HepG2 (cell line): Measurements from ENCODE around the gene WDR59. TPM values are rescaled to one million over a fixed set of nuclear protein-coding genes. Genes with fewer than 3 reads are reported as not detected.

Source experiments
- ATAC-seq: fragments of 200-7000 bp; cut with Tn5 transposase; 3 replicates; pipeline ENCODE4 v1.9.1; 2020; ENCODE audit warnings: mild to moderate bottlenecking, moderate library complexity
- BruUV-seq: library from RNA; stranded (reverse); fragments of 400-500 nt; replicated peaks from 2 replicates; lab custom pipeline; 2021; lab: Mats Ljungman, UMichigan
- CTCF ChIA-PET: fragments of 300-600 bp; formaldehyde crosslinking; extraction: SDS; loops from one replicate; lab custom pipeline; 2021; ENCODE audit warnings: low total read pairs, inconsistent platforms, low intra/inter-chr PET ratio; lab: Yijun Ruan, JAX
- POLR2A ChIA-PET: fragments of 350-600 bp; sonication (Branson Sonifier 250); formaldehyde crosslinking; loops from one replicate; lab custom pipeline; 2020; ENCODE audit warnings: antibody characterized with exemption, inconsistent platforms; lab: Yijun Ruan, JAX
- DNase-seq: peaks from one replicate; pipeline ENCODE4 v3.0.0-alpha.2; 2015; ENCODE audit warnings: low spot score
- FAIRE-seq: peaks from 3 replicates; lab custom pipeline; 2011; peaks lifted over from hg19 to GRCh38; lab: Jason Lieb, UNC
- H2AFZ ChIP-seq: one replicate; pipeline ENCODE4 v1.6.1; 2011; ENCODE audit warnings: low read length, inconsistent platforms
- H3K27ac ChIP-seq: fragments of 300-600 bp; 3 replicates; pipeline ENCODE4 v1.8.0; 2011; ENCODE audit warnings: mixed run types, mild to moderate bottlenecking, mixed read lengths, low read length, inconsistent platforms; ENCODE audit not compliant: insufficient read depth; ENCODE audit errors: extremely low read length
- H3K27me3 ChIP-seq, 2 experiments: fragments of 200-600 bp in 1 of 2; 2 replicates in 1 of 2; 3 replicates in 1 of 2; pipeline versions ENCODE4 v1.6.0 to v1.8.0; 2011; ENCODE audit warnings: low read length in 2 of 2, mild to moderate bottlenecking in 2 of 2, moderate library complexity in 2 of 2, inconsistent platforms in 1 of 2; ENCODE audit not compliant: insufficient read depth in 2 of 2, control insufficient read depth in 1 of 2
- H3K36me3 ChIP-seq, 2 experiments: fragments of 200-600 bp in 1 of 2; replicated peaks in 1 of 2; 2 replicates in 1 of 2; 3 replicates in 1 of 2; pipeline versions ENCODE4 v1.5.1 to v1.8.0; 2011; ENCODE audit warnings: low read length in 2 of 2, inconsistent platforms in 1 of 2; ENCODE audit not compliant: insufficient read depth in 2 of 2, control insufficient read depth in 1 of 2
- H3K4me1 ChIP-seq: 2 replicates; pipeline ENCODE4 v1.5.1; 2012; ENCODE audit warnings: low read length, inconsistent platforms; ENCODE audit not compliant: insufficient read depth
- H3K4me2 ChIP-seq: 2 replicates; pipeline ENCODE4 v1.6.0; 2011; ENCODE audit warnings: low read depth, low read length, inconsistent platforms
- H3K4me3 ChIP-seq, 3 experiments: fragments of 200-600 bp in 1 of 3; sonication (generic), shearing (Covaris generic) in 1 of 3; replicated peaks in 1 of 3; 2 replicates each; pipeline ENCODE4 v1.5.1; 2011 to 2016; ENCODE audit warnings: low read length in 3 of 3, inconsistent platforms in 2 of 3, low read depth in 2 of 3, mild to moderate bottlenecking in 2 of 3, control low read depth in 1 of 3, mixed read lengths in 1 of 3; ENCODE audit not compliant: insufficient read depth in 1 of 3
- H3K79me2 ChIP-seq: one replicate; pipeline ENCODE4 v1.6.1; 2011; ENCODE audit warnings: low read length, inconsistent platforms; ENCODE audit not compliant: insufficient read depth
- H3K9ac ChIP-seq: 2 replicates; pipeline ENCODE4 v1.6.0; 2011; ENCODE audit warnings: mild to moderate bottlenecking, low read depth, low read length, inconsistent platforms; ENCODE audit not compliant: insufficient read depth
- H3K9me3 ChIP-seq: 2 replicates; pipeline ENCODE4 v1.5.1; 2012; ENCODE audit warnings: mild to moderate bottlenecking, low read length
- H4K20me1 ChIP-seq: 2 replicates; pipeline ENCODE4 v1.6.0; 2011; ENCODE audit warnings: inconsistent platforms, mild to moderate bottlenecking, low read length, moderate library complexity; ENCODE audit not compliant: insufficient read depth
- RAD51 ChIP-seq: fragments of 450-650 bp; IDR thresholded peaks from 2 replicates; pipeline ENCODE4 v1.6.1; 2016; ENCODE audit warnings: borderline replicate concordance
- TEAD3 ChIP-seq: optimal IDR thresholded peaks from 2 replicates; pipeline ENCODE3; 2016; ENCODE audit warnings: borderline replicate concordance
- ZNF121 ChIP-seq: sonication (generic); formaldehyde crosslinking; IDR thresholded peaks from 2 replicates; pipeline ENCODE4 v1.5.0; 2020; ENCODE audit warnings: mild to moderate bottlenecking, missing genetic modification reagents
- ZNF501 ChIP-seq: sonication (generic); formaldehyde crosslinking; IDR thresholded peaks from 2 replicates; pipeline ENCODE4 v1.5.1; 2020; ENCODE audit warnings: mild to moderate bottlenecking, moderate library complexity, missing genetic modification reagents
- ZNF562 ChIP-seq: sonication (generic); formaldehyde crosslinking; IDR thresholded peaks from 2 replicates; pipeline ENCODE4 v1.8.0; 2022; ENCODE audit warnings: missing genetic modification reagents, borderline replicate concordance
- ZNF770 ChIP-seq: sonication (generic); formaldehyde crosslinking; IDR thresholded peaks from 2 replicates; pipeline ENCODE4 v1.5.0; 2020; ENCODE audit warnings: mild to moderate bottlenecking, missing genetic modification reagents
- ZNF883 ChIP-seq: sonication (generic); formaldehyde crosslinking; IDR thresholded peaks from 2 replicates; pipeline ENCODE4 v1.5.1; 2020; ENCODE audit warnings: mild to moderate bottlenecking, missing genetic modification reagents; ENCODE audit errors: not compliant biosample characterization
- WGBS: methylation state at CpG from one replicate; pipeline ENCODE4 v1.1.6; 2017; ENCODE audit warnings: low lambda C conversion rate; 5-methylcytosine and 5-hydroxymethylcytosine counted together
- in situ Hi-C: cut with HindIII; loops from 2 replicates; pipeline ENCODE4 v1.10.0; 2017; ENCODE audit warnings: low pct_unique_long_range_greater_than_20kb; ENCODE audit not compliant: extremely low pct_ligation_motif_present
- intact Hi-C: fragments of 100-400 bp; cut with micrococcal nuclease; formaldehyde crosslinking; loops from one replicate; pipeline ENCODE4 v1.10.0; 2022; ENCODE audit not compliant: unreplicated experiment
- polyA plus RNA-seq, 8 experiments: library from polyadenylated mRNA; depleted of rRNA in 3 of 8; stranded (reverse) in 7 of 8; unstranded in 1 of 8; fragments of >200 nt; fragmentation: Illumina TruSeq in 4 of 8; extraction: Trizol in 4 of 8; gene quantifications; 2 replicates each; pipeline versions ENCODE4 v1.2.1 to v1.2.3, GENCODE V29; 2011 to 2016; ENCODE audit warnings: low read depth in 4 of 8, missing spikeins in 1 of 8, mixed read lengths in 1 of 8; ENCODE audit not compliant: insufficient read depth in 1 of 8
- total RNA-seq, 5 experiments: library from RNA; depleted of rRNA; stranded (reverse); fragments of >200 nt; fragmentation: Illumina TruSeq; extraction: Trizol; gene quantifications; 2 replicates each; pipeline ENCODE4 v1.2.3, GENCODE V29; 2016; ENCODE audit warnings: low read depth in 1 of 5

The WDR59 gene
- total and polyA plus RNA-seq, 2 of the 13 experiments (the other 11 are each of a cell fraction or from before 2014, with no cell fraction given) = 65.2 to 306 TPM

DNA sequence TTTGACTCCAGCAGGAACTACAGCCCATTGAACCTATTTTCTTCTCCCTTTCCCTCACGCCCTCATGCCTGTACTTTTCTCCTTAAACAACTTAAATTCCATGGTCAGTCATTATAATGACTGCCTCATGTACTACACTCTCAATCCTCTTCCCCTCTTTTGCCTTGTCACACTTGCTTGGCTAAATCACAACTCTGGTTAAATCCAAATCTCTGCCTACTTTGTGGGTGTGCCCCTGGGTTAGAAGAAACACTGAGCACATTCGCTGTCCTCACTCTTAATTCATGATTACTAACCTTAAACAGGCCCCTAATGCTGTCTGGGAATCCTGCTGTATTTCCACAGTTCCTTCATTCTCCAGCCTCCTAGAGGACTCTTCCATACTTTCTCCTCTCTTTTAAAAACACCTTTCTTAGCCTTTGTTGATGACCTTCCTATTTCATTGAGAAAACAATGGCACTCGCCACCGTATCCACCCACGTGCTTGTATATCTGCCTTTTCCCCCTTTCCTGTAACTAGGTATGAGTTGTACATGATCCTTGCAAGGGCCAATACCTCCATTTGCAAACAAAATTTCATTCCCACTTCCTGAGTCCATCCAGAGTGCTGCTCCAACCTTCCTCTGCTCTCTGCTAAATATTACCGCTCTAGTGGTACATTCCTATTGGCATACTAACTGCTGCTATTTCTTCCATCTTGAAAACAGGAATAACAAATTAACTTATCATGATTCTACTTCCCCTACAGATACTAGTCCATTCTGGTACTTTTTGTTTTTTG, 42.8 kb upstream of the WDR59 start:
- Histone ChIP-seq H3K9me3 (no peaks in the 10 kb centered on the region), H3K27ac (peak overlapping the region; percentile 16), H2AFZ (no peak overlapping the region), H3K4me3 (no peak overlapping the region), H3K27me3 (no peaks in the 10 kb centered on the region), H3K79me2 (peaks cover 93% of the 10 kb centered on the region), H4K20me1 (peaks cover 17% of the 10 kb centered on the region), H3K9ac (no peak overlapping the region), H3K4me2 (no peak overlapping the region), H3K36me3 (no peaks in the 10 kb centered on the region; a peak in 1 of 5 replicates), H3K4me1 (peaks cover 52% of the 10 kb centered on the region)
- TF ChIP-seq RAD51 = no peak
- 0 out of 2 replicates have a peak, but pooled peaks have one; percentile 27 for TF ChIP-seq ZNF501 (CRISPR knock-in tag)
- TF ChIP-seq TEAD3 (CRISPR knock-in tag) = no peak
- no peak for TF ChIP-seq ZNF562 (CRISPR knock-in tag)
- no peak for FAIRE-seq
- peak; percentile 43; the same call in 1 of the 3 replicates for ATAC-seq
- intact Hi-C loops (no loop called here), in situ Hi-C loops (no loop called here)
- BruUV-seq = no TSS peak
- WGBS = 93% methylated on average over 6 of the region's 6 CpGs
- ChIA-PET CTCF (no interaction called here), POLR2A (interaction anchor here (1.5 kb wide), 1 partner anchor 8 kb away, joined by 6 read pairs; no protein-coding TSS in a partner anchor)
- no peak for DNase-seq

DNA sequence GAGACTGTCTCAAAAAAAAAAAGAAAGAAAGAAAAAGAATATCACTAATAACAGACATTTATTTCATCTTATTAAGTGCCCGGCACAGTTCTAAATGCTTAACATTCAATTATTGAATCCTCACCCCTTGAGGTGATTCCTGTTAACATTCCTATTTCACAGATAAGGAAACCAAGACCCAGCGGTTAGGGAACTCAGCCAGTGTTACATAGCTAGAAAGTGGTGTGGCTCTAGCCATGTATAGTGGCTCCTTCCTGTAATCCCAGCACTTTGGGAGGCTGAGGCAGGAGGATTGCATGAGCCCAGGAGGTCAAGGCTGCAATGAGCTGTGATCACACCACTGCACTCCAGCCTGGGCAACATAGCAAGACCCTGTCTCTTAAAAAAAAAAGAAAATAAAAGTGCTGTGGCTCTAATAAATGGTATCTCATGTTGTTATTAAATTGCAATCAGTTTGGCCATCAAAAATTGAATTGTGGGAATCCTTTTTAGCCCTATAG, 42.0 kb upstream of the WDR59 start:
- ATAC-seq = no peak
- WGBS = 100% methylated on average over 2 of the region's 2 CpGs
- no peak overlapping the region for H3K27ac ChIP-seq
- in situ Hi-C loops = no loop called here
- no peaks in the 10 kb centered on the region for H3K9me3 ChIP-seq
- ChIA-PET CTCF (no interaction called here), POLR2A (no interaction called here)
- intact Hi-C loops = no loop called here
- peaks cover 18% of the 10 kb centered on the region for H4K20me1 ChIP-seq
- H3K36me3 ChIP-seq = no peaks in the 10 kb centered on the region; a peak in 1 of 5 replicates
- no peak overlapping the region for H3K9ac ChIP-seq
- FAIRE-seq = no peak
- no peak overlapping the region for H3K4me3 ChIP-seq
- H3K27me3 ChIP-seq = no peaks in the 10 kb centered on the region
- H3K4me1 ChIP-seq = peaks cover 52% of the 10 kb centered on the region
- peak; percentile 85 for TF ChIP-seq ZNF770 (CRISPR knock-in tag)
- peak; percentile 95 for TF ChIP-seq ZNF121 (CRISPR knock-in tag)
- TF ChIP-seq ZNF883 (CRISPR knock-in tag) = no peak
- H3K79me2 ChIP-seq = peaks cover 89% of the 10 kb centered on the region
- no TSS peak for BruUV-seq
- no peak for DNase-seq
- H2AFZ ChIP-seq = no peak overlapping the region
- no peak overlapping the region for H3K4me2 ChIP-seq
